Right lobe of liver (tissue), 6 donors: ENCODE data around the gene ULK1. TPM values are rescaled to one million over a fixed set of nuclear protein-coding genes. Genes with fewer than 3 reads are reported as not detected.
A peak's percentile ranks its signal among the peaks of the same experiment; 100 is the strongest.

Experiments used
- ATAC-seq, 4 donors: fragments of 200-7000 bp; cut with Tn5 transposase; one replicate each; pipeline ENCODE4 v1.9.1; 2020; ENCODE audit warnings: mild to moderate bottlenecking in 4 of 4, moderate library complexity in 4 of 4
- DNase-seq, 3 donors: peaks; one replicate each; pipeline ENCODE4 v3.0.0-alpha.2; 2020
- H3K27ac ChIP-seq, 3 donors: fragments of 200-600 bp; one replicate each; pipeline ENCODE4 v1.8.0; 2022
- H3K27me3 ChIP-seq, 2 donors: fragments of 200-600 bp; one replicate each; pipeline ENCODE4 v1.8.0; 2022
- H3K36me3 ChIP-seq, 4 donors: fragments of 200-600 bp; sonication (generic) in 1 of 4; one replicate each; pipeline versions ENCODE4 v1.5.1 to v1.8.0; 2017 to 2022; ENCODE audit warnings: control low read depth in 1 of 4
- H3K4me1 ChIP-seq, 4 donors: fragments of 200-600 bp; sonication (generic) in 1 of 4; one replicate each; pipeline versions ENCODE4 v1.5.1 to v1.8.0; 2017 to 2022; ENCODE audit warnings: control low read depth in 1 of 4
- H3K4me3 ChIP-seq, 3 donors: fragments of 200-600 bp; one replicate each; pipeline ENCODE4 v1.8.0; 2022
- H3K9me3 ChIP-seq, 4 donors: fragments of 200-600 bp; sonication (generic) in 1 of 4; one replicate each; pipeline versions ENCODE4 v1.5.1 to v1.8.0; 2017 to 2022; ENCODE audit warnings: control low read depth in 1 of 4
- CTCF ChIP-seq, 4 donors: fragments of 200-600 bp in 3 of 4; fragments of 450-650 bp in 1 of 4; IDR thresholded peaks; one replicate each; pipeline versions ENCODE4 v1.5.1 to v1.8.0; 2016 to 2022; ENCODE audit warnings: antibody characterized with exemption in 4 of 4, mild to moderate bottlenecking in 2 of 4
- POLR2A ChIP-seq: fragments of 450-650 bp; IDR thresholded peaks from one replicate; pipeline ENCODE4 v1.6.1; 2017; ENCODE audit warnings: antibody characterized with exemption, mild to moderate bottlenecking
- WGBS: methylation state at CpG from one replicate; pipeline ENCODE4 v1.1.6; 2018; ENCODE audit warnings: low coverage, low lambda C conversion rate; ENCODE audit not compliant: insufficient coverage; ENCODE audit errors: missing lambda C conversion rate; 5-methylcytosine and 5-hydroxymethylcytosine counted together
- intact Hi-C, 2 donors: fragments of 100-400 bp; cut with DNase I; formaldehyde crosslinking; loops; one replicate each; pipeline versions ENCODE4 v1.11.2 to v1.14.1; 2022
- total RNA-seq, 6 experiments: library from RNA; depleted of rRNA in 2 of 6; stranded (reverse); fragments of >200 nt in 2 of 6; fragmentation: NEBNext Ultra II Directional in 3 of 6; extraction: Animal tissue kit (Norgen Biotek cat#: 25700) in 3 of 6; gene quantifications; one replicate each; pipeline versions ENCODE4 v1.1.0 to v1.2.4, GENCODE V29; 2016 to 2023
- donor health status: DM: no; HTN: yes; CAD: no.
- donor health status: DM: no; HTN: no; CAD: no.
- donor health status: DM: no; HTN: no; CAD: no.
- donor health status: DM: no; HTN: yes; CAD: no.
- donor health status: DM: no; HTN: yes; CAD: no.

The ULK1 gene
- total RNA-seq, 6 experiments from 2014 or later, result 14.5 to 39.0 (median 20.5) TPM

- peaks cover 0 to 36% (median 26%) of the 10 kb centered on the region in 4 donors for H3K36me3 ChIP-seq
- TF ChIP-seq CTCF (IDR thresholded peaks at IDR 0.05), result no peak
- no peak for TF ChIP-seq POLR2A
- ATAC-seq, result peak in 1 of 4 donors; percentile 1
These were observed 26.7 kb downstream of the ULK1 start for GRCh38 chr12:131920902-131921840.

GRCh38 chr12:131921866-131922769 lies 27.7 kb downstream of the ULK1 start:
- ATAC-seq (peak in 3 of 4 donors; percentile 5 to 22 (median 15)), DNase-seq (peak in 1 of 3 donors; percentile 52)
- peaks cover 0 to 31% (median 21%) of the 10 kb centered on the region in 4 donors for H3K36me3 ChIP-seq
- intact Hi-C loops, result no loop called here
- no peak for TF ChIP-seq POLR2A
- no peak for TF ChIP-seq CTCF (IDR thresholded peaks at IDR 0.05)
- no peak overlapping the region for H3K27ac ChIP-seq
- H3K27me3 ChIP-seq, result no peaks in the 10 kb centered on the region
- no peaks in the 10 kb centered on the region for H3K9me3 ChIP-seq
- H3K4me1 ChIP-seq, result no peaks in the 10 kb centered on the region
- H3K4me3 ChIP-seq, result no peak overlapping the region
- 83% methylated on average over 11 of the region's 29 CpGs for WGBS

More at GRCh38 chr12:131920902-131921840, 26.7 kb downstream of the ULK1 start:
- Histone ChIP-seq H3K4me1 (no peaks in the 10 kb centered on the region), H3K4me3 (no peak overlapping the region), H3K27me3 (no peaks in the 10 kb centered on the region), H3K27ac (no peak overlapping the region), H3K9me3 (no peaks in the 10 kb centered on the region)
- peak in 1 of 3 donors; percentile 46 for DNase-seq
- 100% methylated on average over 1 of the region's 35 CpGs for WGBS
- intact Hi-C loops, result no loop called here

GRCh38 chr12:131922772-131923171 lies 28.4 kb downstream of the ULK1 start:
- intact Hi-C loops, result no loop called here
- Histone ChIP-seq H3K27ac (no peak overlapping the region), H3K9me3 (no peaks in the 10 kb centered on the region), H3K4me3 (no peak overlapping the region), H3K4me1 (no peaks in the 10 kb centered on the region), H3K36me3 (peaks cover 0 to 30% (median 19%) of the 10 kb centered on the region in 4 donors), H3K27me3 (no peaks in the 10 kb centered on the region)
- TF ChIP-seq CTCF (IDR thresholded peaks at IDR 0.05) (no peak), POLR2A (no peak)
- DNase-seq (no peak), ATAC-seq (no peak)
- 87% methylated on average over 8 of the region's 13 CpGs for WGBS

- Histone ChIP-seq H3K27me3 (no peaks in the 10 kb centered on the region), H3K9me3 (no peaks in the 10 kb centered on the region), H3K27ac (no peak overlapping the region), H3K36me3 (peaks cover 0 to 30% (median 19%) of the 10 kb centered on the region in 4 donors), H3K4me1 (no peaks in the 10 kb centered on the region), H3K4me3 (no peak overlapping the region)
- ATAC-seq, result peak in 1 of 4 donors; percentile 5
- intact Hi-C loops, result no loop called here
- TF ChIP-seq POLR2A, result no peak
- TF ChIP-seq CTCF (IDR thresholded peaks at IDR 0.05), result no peak
- no peak for DNase-seq
- whole genome bisulfite sequencing, result 81% methylated on average over 6 of the region's 11 CpGs
These were observed 28.8 kb downstream of the ULK1 start for GRCh38 chr12:131923260-131923659.
